C4-2B (cell line): Measurements from ENCODE around the gene SLC2A6.

Experiments used
- ZFX ChIP-seq: fragments of 450-650 bp; IDR thresholded peaks from 2 replicates; pipeline ENCODE4 v1.6.1; 2017
- TF ChIP-seq, protein P1 (sequence below): fragments of 450-650 bp; conservative IDR thresholded peaks from 2 replicates; pipeline ENCODE4 v1.5.1; 2017; ENCODE audit warnings: mild to moderate bottlenecking

DNA sequence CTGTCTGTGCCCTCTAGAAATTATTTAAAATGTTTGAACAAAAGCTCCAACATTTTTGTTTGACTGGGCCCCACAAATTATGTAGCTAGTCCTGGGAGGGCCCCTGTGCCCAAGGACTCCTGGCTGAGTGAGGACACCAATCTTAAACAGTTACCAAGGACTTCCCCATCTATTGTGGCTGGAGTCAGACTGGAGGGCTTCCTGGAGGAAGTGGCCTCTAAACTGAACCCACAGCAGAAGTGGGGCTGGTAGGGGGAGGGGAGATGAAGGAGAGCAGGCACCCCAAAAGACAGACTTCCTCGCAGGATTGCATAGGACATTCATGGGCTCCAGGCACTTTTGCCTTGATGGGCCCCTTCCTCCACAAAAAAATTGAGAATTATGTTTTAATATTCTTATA is 48.7 kb downstream of the SLC2A6 start:
- TF ChIP-seq, protein P1, sequence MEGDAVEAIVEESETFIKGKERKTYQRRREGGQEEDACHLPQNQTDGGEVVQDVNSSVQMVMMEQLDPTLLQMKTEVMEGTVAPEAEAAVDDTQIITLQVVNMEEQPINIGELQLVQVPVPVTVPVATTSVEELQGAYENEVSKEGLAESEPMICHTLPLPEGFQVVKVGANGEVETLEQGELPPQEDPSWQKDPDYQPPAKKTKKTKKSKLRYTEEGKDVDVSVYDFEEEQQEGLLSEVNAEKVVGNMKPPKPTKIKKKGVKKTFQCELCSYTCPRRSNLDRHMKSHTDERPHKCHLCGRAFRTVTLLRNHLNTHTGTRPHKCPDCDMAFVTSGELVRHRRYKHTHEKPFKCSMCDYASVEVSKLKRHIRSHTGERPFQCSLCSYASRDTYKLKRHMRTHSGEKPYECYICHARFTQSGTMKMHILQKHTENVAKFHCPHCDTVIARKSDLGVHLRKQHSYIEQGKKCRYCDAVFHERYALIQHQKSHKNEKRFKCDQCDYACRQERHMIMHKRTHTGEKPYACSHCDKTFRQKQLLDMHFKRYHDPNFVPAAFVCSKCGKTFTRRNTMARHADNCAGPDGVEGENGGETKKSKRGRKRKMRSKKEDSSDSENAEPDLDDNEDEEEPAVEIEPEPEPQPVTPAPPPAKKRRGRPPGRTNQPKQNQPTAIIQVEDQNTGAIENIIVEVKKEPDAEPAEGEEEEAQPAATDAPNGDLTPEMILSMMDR = no peak
- TF ChIP-seq ZFX = no peak
